GM13976 (cell line): ENCODE measurements around the gene CAMK2D.

Experiments used
- DNase-seq: peaks from one replicate; pipeline ENCODE4 v3.0.0; 2012; ENCODE audit warnings: low spot score
- in situ Hi-C: fragments of 300-500 bp; cut with MboI; formaldehyde crosslinking; loops from one replicate; pipeline ENCODE4 v1.12.0; 2022; ENCODE audit warnings: low sequenced_read_pairs, mixed read lengths, inconsistent platforms; ENCODE audit not compliant: unreplicated experiment
- TF ChIP-seq, protein P1 (sequence below): IDR thresholded peaks from 2 replicates; pipeline ENCODE4 v1.5.1; 2012; ENCODE audit warnings: borderline replicate concordance, mild to moderate bottlenecking; ENCODE audit not compliant: insufficient read depth; ENCODE audit errors: extremely low read depth, missing control alignments, control extremely low read depth

The CAMK2D gene

DNA sequence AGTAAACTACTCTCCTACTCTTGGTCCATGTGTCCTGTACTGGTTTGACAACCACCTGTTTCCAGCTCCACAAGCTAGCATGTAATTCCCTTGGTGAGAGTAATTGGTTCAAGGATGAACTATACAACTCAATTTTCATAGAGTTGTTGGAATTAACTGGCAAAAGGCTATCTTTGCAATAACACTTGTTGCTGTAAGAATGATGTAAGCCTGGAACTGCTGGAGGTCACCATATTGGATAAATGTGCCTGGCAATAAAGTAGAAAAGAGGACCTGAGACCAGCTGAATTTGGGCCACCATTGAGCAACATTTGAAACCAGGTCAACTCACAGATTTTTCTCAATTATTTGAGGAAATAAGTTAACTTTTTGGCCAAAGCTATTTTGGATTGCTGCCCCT, 175.5 kb downstream of the CAMK2D start:
- TF ChIP-seq, protein P1, sequence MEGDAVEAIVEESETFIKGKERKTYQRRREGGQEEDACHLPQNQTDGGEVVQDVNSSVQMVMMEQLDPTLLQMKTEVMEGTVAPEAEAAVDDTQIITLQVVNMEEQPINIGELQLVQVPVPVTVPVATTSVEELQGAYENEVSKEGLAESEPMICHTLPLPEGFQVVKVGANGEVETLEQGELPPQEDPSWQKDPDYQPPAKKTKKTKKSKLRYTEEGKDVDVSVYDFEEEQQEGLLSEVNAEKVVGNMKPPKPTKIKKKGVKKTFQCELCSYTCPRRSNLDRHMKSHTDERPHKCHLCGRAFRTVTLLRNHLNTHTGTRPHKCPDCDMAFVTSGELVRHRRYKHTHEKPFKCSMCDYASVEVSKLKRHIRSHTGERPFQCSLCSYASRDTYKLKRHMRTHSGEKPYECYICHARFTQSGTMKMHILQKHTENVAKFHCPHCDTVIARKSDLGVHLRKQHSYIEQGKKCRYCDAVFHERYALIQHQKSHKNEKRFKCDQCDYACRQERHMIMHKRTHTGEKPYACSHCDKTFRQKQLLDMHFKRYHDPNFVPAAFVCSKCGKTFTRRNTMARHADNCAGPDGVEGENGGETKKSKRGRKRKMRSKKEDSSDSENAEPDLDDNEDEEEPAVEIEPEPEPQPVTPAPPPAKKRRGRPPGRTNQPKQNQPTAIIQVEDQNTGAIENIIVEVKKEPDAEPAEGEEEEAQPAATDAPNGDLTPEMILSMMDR = no peak
- in situ Hi-C loops = no loop called here
- DNase-seq = no peak

DNA sequence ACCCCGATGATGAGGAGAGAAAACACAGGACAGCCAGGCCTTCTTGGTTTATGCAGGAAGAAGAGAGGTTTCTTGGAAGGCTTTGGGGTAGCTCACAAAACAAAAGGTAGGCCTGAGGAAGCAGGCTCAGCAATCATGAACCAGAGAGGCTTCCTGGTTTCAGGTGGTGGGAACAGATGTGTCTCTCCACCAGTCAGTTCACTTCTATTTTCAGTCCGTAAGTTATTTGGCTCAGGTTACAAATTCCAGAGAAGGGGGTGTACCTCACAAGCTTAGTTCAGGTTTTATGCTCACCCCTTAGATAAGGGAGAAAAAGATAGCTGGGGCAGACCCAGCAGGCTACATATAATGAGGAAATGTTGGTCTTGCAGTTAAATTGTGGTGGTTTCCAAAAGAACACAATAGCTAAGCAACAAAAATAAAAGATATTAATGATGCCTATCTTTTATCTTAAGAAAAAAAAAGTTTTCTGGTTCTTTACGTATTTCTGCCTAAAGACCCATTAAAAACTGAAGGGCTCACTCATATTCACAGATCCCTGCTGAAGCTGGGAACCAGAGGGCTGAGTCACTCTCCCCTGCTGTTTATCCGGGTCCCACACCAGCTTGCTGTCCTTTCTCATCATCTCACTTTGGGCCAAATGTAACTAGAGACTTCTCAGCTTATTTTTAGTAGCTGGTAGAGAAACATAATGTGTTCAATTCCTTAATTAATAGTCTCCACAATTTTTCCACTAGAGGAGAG, 177.0 kb downstream of the CAMK2D start:
- DNase-seq = no peak
- in situ Hi-C loops = no loop called here
- TF ChIP-seq, protein P1 = no peak

DNA sequence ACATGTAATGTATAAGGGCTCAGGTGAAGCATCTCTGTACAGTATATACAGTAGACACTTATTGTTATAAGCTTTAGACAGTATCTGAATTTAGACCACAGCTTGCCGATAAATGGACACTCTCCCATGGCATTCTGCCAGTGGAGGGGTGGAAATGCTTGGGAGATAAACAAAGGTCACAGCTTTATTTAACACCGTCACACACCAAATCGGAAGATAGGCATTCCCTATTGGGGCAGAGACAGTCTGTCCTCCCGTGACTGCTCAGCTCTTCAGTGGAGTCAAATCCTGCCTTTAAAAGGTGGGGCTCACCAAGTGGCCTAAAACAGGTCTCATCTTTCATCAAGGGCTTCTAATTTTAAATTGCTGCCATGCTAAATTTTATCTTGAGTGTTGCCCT, 178.8 kb downstream of the CAMK2D start:
- in situ Hi-C loops = no loop called here
- TF ChIP-seq, protein P1 = no peak
- no peak for DNase-seq

DNA sequence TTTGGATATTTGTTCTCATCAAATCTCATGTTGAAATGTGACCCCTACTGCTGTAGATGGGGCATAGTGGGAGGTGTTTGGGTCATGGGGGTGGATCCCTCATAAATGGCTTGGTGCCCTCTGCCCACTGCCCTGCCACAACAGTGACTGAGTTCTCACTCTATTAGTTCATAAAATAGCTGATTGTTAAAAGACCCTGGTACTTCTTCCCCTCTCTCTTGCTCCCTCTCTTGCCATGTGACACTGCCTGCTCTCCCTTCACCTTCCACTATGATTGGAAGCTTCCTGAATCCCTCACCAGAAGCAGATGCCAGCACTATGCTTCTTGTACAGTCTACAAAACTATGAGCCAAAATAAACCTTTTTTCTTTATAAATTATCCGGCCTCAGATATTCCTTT, 182.2 kb downstream of the CAMK2D start:
- TF ChIP-seq, protein P1 = no peak
- DNase-seq = no peak
- in situ Hi-C loops = no loop called here

DNA sequence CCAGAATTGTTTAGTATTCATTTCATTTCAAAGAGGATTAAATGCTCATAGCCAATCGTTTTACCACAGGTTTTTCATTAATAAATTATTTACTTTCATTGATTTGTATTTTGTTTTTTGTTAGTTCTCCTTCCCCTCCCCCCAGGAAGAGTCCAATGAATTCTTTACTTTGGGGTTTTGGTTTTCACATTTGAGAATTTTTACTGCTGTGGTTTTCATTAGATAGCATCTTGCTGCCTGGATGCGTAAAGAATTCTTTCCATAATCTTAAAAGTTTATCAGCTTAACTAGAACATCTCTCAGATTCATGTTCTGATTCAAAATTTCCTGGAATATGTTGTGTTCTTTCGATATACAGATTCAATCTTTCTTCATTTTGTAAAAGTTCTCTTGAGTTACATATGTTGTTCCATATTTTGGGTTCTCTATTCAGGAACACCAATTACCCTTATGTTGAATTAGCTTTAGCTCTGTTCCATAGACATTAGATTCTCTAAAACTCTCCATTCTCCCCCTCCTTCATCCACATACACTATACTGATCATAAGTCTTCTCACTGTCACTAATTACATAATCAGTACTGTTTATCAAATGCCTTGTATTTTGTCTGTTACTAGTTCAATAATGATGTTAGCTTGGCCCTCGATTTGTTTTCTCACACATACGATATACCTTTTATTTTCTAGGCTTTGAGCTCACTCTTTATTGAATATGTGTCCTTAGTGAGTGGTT, 184.4 kb downstream of the CAMK2D start:
- DNase-seq = no peak
- TF ChIP-seq, protein P1 = no peak
- in situ Hi-C loops = no loop called here

DNA sequence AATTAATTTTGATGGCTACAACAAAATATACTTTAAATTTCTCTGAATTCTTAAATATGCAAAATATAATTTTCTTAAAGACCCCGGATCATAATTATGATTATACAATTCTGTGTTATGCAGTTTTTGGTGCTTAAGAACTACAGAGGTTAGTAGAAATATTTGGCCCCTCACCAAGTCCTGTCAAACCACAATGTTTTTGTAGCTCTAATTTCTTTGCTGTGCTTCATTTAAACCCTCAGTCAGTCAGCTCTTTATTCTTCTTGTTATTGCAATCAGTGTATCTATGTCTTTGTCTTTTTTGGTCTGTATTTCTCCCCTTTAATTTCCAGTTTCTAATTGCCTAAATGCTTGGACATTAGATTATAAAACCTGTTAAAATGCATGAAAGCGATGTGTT, 186.1 kb downstream of the CAMK2D start:
- in situ Hi-C loops = no loop called here
- TF ChIP-seq, protein P1 = no peak
- DNase-seq = no peak
